ENCODE measurements around the gene DTNB. TPM values are rescaled to one million over a fixed set of nuclear protein-coding genes. Genes with fewer than 3 reads are reported as not detected.

Gene DTNB
- total RNA-seq, 1 donor from 2014 or later, result 8.5 TPM

- no peak for TF ChIP-seq CTCF (IDR thresholded peaks at IDR 0.05)
- H3K4me3 Mint-ChIP-seq (ENCODE audit: unreplicated experiment), result no peak overlapping the region
- H3K4me1 Mint-ChIP-seq (ENCODE audit: low read depth), result peaks cover 16% of the 10 kb centered on the region
- peaks cover 20% of the 10 kb centered on the region for H3K9me3 Mint-ChIP-seq (ENCODE audit: low read depth)
- no peaks in the 10 kb centered on the region for H3K27me3 Mint-ChIP-seq (ENCODE audit: low read depth)
- H3K27ac Mint-ChIP-seq (ENCODE audit: unreplicated experiment), result no peak overlapping the region
- no peak for DNase-seq (ENCODE audit: low spot score)
- H3K36me3 Mint-ChIP-seq (ENCODE audit: low read depth), result peaks cover 11% of the 10 kb centered on the region
Observed at GRCh38 chr2:25473131-25473530, 200.2 kb downstream of the DTNB start.

GRCh38 chr2:25470806-25471205, 202.6 kb downstream of the DTNB start:
- H3K36me3 Mint-ChIP-seq (ENCODE audit: low read depth), result peaks cover 11% of the 10 kb centered on the region

GRCh38 chr2:25467743-25468142, 205.6 kb downstream of the DTNB start:
- peaks cover 3% of the 10 kb centered on the region for H3K9me3 Mint-ChIP-seq (ENCODE audit: low read depth)
- H3K36me3 Mint-ChIP-seq (ENCODE audit: low read depth), result peaks cover 6% of the 10 kb centered on the region
- H3K27ac Mint-ChIP-seq (ENCODE audit: unreplicated experiment), result no peak overlapping the region
- H3K4me1 Mint-ChIP-seq (ENCODE audit: low read depth), result no peaks in the 10 kb centered on the region
- no peak for TF ChIP-seq CTCF (IDR thresholded peaks at IDR 0.05)
- H3K27me3 Mint-ChIP-seq (ENCODE audit: low read depth), result no peaks in the 10 kb centered on the region
- no peak overlapping the region for H3K4me3 Mint-ChIP-seq (ENCODE audit: unreplicated experiment)
- no peak for DNase-seq (ENCODE audit: low spot score)

More at GRCh38 chr2:25470806-25471205, 202.6 kb downstream of the DTNB start:
- DNase-seq (ENCODE audit: low spot score), result no peak
- Mint-ChIP-seq H3K27ac (ENCODE audit: unreplicated experiment) (no peak overlapping the region), H3K9me3 (ENCODE audit: low read depth) (peaks cover 10% of the 10 kb centered on the region), H3K4me1 (ENCODE audit: low read depth) (peaks cover 16% of the 10 kb centered on the region), H3K4me3 (ENCODE audit: unreplicated experiment) (no peak overlapping the region), H3K27me3 (ENCODE audit: low read depth) (no peaks in the 10 kb centered on the region)
- TF ChIP-seq CTCF (IDR thresholded peaks at IDR 0.05), result no peak

DNA sequence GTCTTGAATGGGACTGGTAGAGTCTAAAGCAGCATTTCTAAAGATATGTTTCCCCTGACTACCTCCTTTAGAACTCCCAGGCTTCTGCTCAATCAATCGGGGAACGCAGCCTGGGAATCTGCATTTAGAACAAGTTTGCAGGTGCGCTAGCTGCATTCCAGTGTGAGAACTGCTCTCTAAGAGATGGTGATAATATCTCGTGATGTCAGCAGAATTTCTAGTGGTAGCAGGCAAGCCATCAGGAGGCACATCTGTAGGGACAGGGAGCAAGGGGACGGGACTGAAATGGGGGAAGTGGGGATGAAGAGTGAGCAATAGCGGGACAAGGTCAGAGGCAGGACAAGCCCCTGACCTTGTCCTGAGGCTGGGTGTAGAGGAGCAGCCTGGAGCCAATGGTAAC, 211.4 kb downstream of the DTNB start:
- Mint-ChIP-seq H3K36me3 (ENCODE audit: low read depth) (peaks cover 3% of the 10 kb centered on the region), H3K9me3 (ENCODE audit: low read depth) (peaks cover 3% of the 10 kb centered on the region), H3K4me3 (ENCODE audit: unreplicated experiment) (no peak overlapping the region), H3K4me1 (ENCODE audit: low read depth) (peaks cover 8% of the 10 kb centered on the region), H3K27me3 (ENCODE audit: low read depth) (no peaks in the 10 kb centered on the region), H3K27ac (ENCODE audit: unreplicated experiment) (no peak overlapping the region)
- no peak for TF ChIP-seq CTCF (IDR thresholded peaks at IDR 0.05)
- DNase-seq (ENCODE audit: low spot score), result no peak

DNA sequence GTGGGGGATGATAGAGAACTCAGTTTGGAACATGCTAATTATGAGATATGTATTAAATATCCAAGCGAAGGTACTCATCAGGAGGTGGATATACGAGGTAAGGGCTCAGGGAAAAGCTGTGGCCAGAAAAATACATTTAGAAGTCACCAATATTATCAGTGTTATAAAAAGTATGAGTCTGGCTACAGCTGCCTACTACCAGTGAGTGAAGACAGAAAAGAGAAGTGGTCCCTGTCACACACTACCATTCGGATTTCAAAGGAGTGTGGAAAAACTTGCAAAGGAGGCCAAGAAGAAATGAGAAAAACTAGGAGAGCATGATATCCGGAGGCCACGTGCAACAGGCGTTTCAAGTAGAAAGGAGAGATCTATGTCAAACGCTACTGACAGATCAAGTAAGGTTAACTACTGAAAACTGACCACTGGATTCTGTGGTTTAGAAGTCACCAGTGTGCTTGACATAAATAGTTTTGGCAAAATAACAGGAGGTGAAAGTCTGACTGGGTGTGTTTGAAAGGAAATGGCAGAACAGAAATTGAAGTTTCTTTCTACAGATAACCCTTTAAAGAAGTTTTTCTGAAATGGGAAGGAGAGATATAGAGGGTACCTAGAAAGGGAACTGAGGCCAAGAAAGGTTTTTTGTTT, 213.0 kb downstream of the DTNB start:
- TF ChIP-seq CTCF (IDR thresholded peaks at IDR 0.05), result no peak
- peaks cover 3% of the 10 kb centered on the region for H3K36me3 Mint-ChIP-seq (ENCODE audit: low read depth)
- H3K27me3 Mint-ChIP-seq (ENCODE audit: low read depth), result no peaks in the 10 kb centered on the region
- no peak overlapping the region for H3K27ac Mint-ChIP-seq (ENCODE audit: unreplicated experiment)
- peaks cover 8% of the 10 kb centered on the region for H3K4me1 Mint-ChIP-seq (ENCODE audit: low read depth)
- no peak overlapping the region for H3K4me3 Mint-ChIP-seq (ENCODE audit: unreplicated experiment)
- DNase-seq (ENCODE audit: low spot score), result no peak
- H3K9me3 Mint-ChIP-seq (ENCODE audit: low read depth), result peaks cover 3% of the 10 kb centered on the region
